A673 (cell line): ENCODE measurements around the gene PJA1. TPM values are rescaled to one million over a fixed set of nuclear protein-coding genes. Genes with fewer than 3 reads are reported as not detected.

Experiments
- BruUV-seq: library from RNA; stranded (reverse); fragments of 400-500 nt; replicated peaks from 2 replicates; lab custom pipeline; 2021; lab: Mats Ljungman, UMichigan
- CTCF ChIA-PET: fragments of 300-600 bp; sonication (Branson Sonifier 250); formaldehyde crosslinking; loops from one replicate; lab custom pipeline; 2022; ENCODE audit warnings: antibody characterized with exemption; lab: Charles Lee
- POLR2A ChIA-PET: fragments of 300-600 bp; sonication (Branson Sonifier 250); formaldehyde crosslinking; loops from one replicate; lab custom pipeline; 2022; ENCODE audit warnings: antibody characterized with exemption; ENCODE audit not compliant: low non-redundant PET; lab: Charles Lee
- DNase-seq: peaks from one replicate; pipeline ENCODE4 v3.0.0-alpha.2; 2015; ENCODE audit warnings: low spot score
- H3K27ac ChIP-seq: fragments of 200-600 bp; sonication (generic); 2 replicates; pipeline ENCODE4 v1.5.1; 2016; ENCODE audit warnings: mixed run types, low read depth, mild to moderate bottlenecking, mixed read lengths, antibody characterized with exemption, low read length; ENCODE audit not compliant: poor library complexity, severe bottlenecking
- H3K27me3 ChIP-seq: fragments of 200-600 bp; sonication (generic); replicated peaks from 2 replicates; pipeline ENCODE4 v1.6.1; 2017; ENCODE audit warnings: mixed run types, low read depth, mild to moderate bottlenecking, mixed read lengths, antibody characterized with exemption, low read length; ENCODE audit not compliant: insufficient read depth, poor library complexity
- H3K36me3 ChIP-seq: fragments of 200-600 bp; sonication (generic); 2 replicates; pipeline ENCODE4 v1.6.1; 2016; ENCODE audit warnings: mixed run types, mild to moderate bottlenecking, mixed read lengths, antibody characterized with exemption, low read length; ENCODE audit not compliant: insufficient read depth, poor library complexity, severe bottlenecking
- H3K4me1 ChIP-seq: fragments of 200-600 bp; sonication (generic); 2 replicates; pipeline ENCODE4 v1.6.1; 2017; ENCODE audit warnings: mixed run types, mild to moderate bottlenecking, mixed read lengths, antibody characterized with exemption, low read length; ENCODE audit not compliant: insufficient read depth, poor library complexity, severe bottlenecking
- H3K4me3 ChIP-seq: fragments of 200-600 bp; sonication (generic); 2 replicates; pipeline ENCODE4 v1.5.1; 2016; ENCODE audit warnings: low read depth, mixed run types, mild to moderate bottlenecking, mixed read lengths, low read length; ENCODE audit not compliant: poor library complexity, severe bottlenecking
- H3K9me3 ChIP-seq: fragments of 200-600 bp; sonication (generic); 2 replicates; pipeline ENCODE4 v1.6.1; 2016; ENCODE audit warnings: mixed run types, low read depth, mild to moderate bottlenecking, mixed read lengths, antibody characterized with exemption, low read length; ENCODE audit not compliant: poor library complexity, severe bottlenecking
- CTCF ChIP-seq: fragments of 300-800, 200-600 bp; sonication (generic); conservative IDR thresholded peaks from 2 replicates; pipeline ENCODE4 v1.5.1; 2017; ENCODE audit warnings: low read depth, mild to moderate bottlenecking, antibody characterized with exemption, low read length, moderate library complexity, mixed read lengths
- EZH2 ChIP-seq: fragments of 200-600 bp; sonication (generic); IDR thresholded peaks from 2 replicates; pipeline ENCODE4 v1.6.1; 2017; ENCODE audit warnings: borderline replicate concordance, low read depth, mild to moderate bottlenecking, mixed read lengths, antibody characterized with exemption, low read length; ENCODE audit not compliant: poor library complexity, severe bottlenecking
- intact Hi-C: fragments of 100-400 bp; cut with micrococcal nuclease; formaldehyde crosslinking; loops from one replicate; pipeline ENCODE4 v1.10.0; 2022; ENCODE audit not compliant: unreplicated experiment
- total RNA-seq: library from RNA; stranded (reverse); gene quantifications from 2 replicates; pipeline ENCODE4 v1.2.3, GENCODE V29; 2021

Gene PJA1
- total RNA-seq, 1 experiment from 2014 or later, result 36.0 TPM

GRCh38 chrX:69179380-69179911 lies 14.2 kb upstream of the PJA1 start:
- no TSS peak for BruUV-seq
- Histone ChIP-seq H3K4me3 (no peak overlapping the region), H3K36me3 (no peaks in the 10 kb centered on the region), H3K4me1 (no peaks in the 10 kb centered on the region), H3K27ac (no peak overlapping the region), H3K27me3 (no peaks in the 10 kb centered on the region), H3K9me3 (no peaks in the 10 kb centered on the region)
- ChIA-PET POLR2A (no interaction called here), CTCF (interaction anchor here (0.5 kb wide), 1 partner anchor 495 kb away, joined by 6 read pairs; no protein-coding TSS in a partner anchor)
- intact Hi-C loops, result no loop called here
- TF ChIP-seq CTCF (no peak), EZH2 (no peak)
- no peak for DNase-seq

- POLR2A ChIA-PET, result no interaction called here
- Histone ChIP-seq H3K36me3 (no peaks in the 10 kb centered on the region), H3K4me1 (no peaks in the 10 kb centered on the region), H3K27me3 (no peaks in the 10 kb centered on the region), H3K4me3 (no peak overlapping the region), H3K27ac (no peak overlapping the region), H3K9me3 (no peaks in the 10 kb centered on the region)
- intact Hi-C loops, result no loop called here
- TF ChIP-seq EZH2 (no peak), CTCF (no peak)
- CTCF ChIA-PET, result no interaction called here
- no peak for DNase-seq
- no TSS peak for BruUV-seq
These were observed 13.3 kb upstream of the PJA1 start for GRCh38 chrX:69178592-69178991.

- H3K36me3 ChIP-seq, result no peaks in the 10 kb centered on the region
- ChIA-PET POLR2A (no interaction called here), CTCF (no interaction called here)
- intact Hi-C loops, result no loop called here
- no peaks in the 10 kb centered on the region for H3K9me3 ChIP-seq
- no peaks in the 10 kb centered on the region for H3K4me1 ChIP-seq
- DNase-seq, result no peak
- no peak overlapping the region for H3K27ac ChIP-seq
- TF ChIP-seq EZH2 (no peak), CTCF (no peak)
- H3K27me3 ChIP-seq, result no peaks in the 10 kb centered on the region
- no peak overlapping the region for H3K4me3 ChIP-seq
- no TSS peak for BruUV-seq
These were observed 12.4 kb upstream of the PJA1 start for GRCh38 chrX:69177511-69178162.
